GM23338 (cell line): ENCODE measurements around the gene RRP36. TPM values are rescaled to one million over a fixed set of nuclear protein-coding genes. Genes with fewer than 3 reads are reported as not detected.

Experiments
- ATAC-seq: fragments of 200-7000 bp; cut with Tn5 transposase; 3 replicates; pipeline ENCODE4 v1.9.1; 2020
- DNase-seq: peaks from one replicate; pipeline ENCODE4 v3.0.0-alpha.2; 2015; ENCODE audit warnings: low spot score
- H2AFZ ChIP-seq: fragments of 200-600 bp; sonication (generic); 2 replicates; pipeline ENCODE4 v1.8.0; 2016; ENCODE audit warnings: antibody characterized with exemption, mild to moderate bottlenecking, moderate library complexity
- H3F3A ChIP-seq: fragments of 200-600 bp; sonication (generic); replicated peaks from 2 replicates; pipeline ENCODE4 v1.8.0; 2017; ENCODE audit warnings: antibody characterized with exemption, mixed run types, low read depth
- H3K27ac ChIP-seq: fragments of 200-600 bp; sonication (generic); 2 replicates; pipeline ENCODE4 v1.6.1; 2016; ENCODE audit warnings: low read depth
- H3K27me3 ChIP-seq: fragments of 200-600 bp; sonication (generic); 2 replicates; pipeline ENCODE4 v1.8.0; 2016; ENCODE audit warnings: mild to moderate bottlenecking, mixed run types, moderate library complexity; ENCODE audit not compliant: insufficient read depth
- H3K36me3 ChIP-seq: fragments of 200-600 bp; sonication (generic); 2 replicates; pipeline ENCODE4 v1.8.0; 2016; ENCODE audit warnings: mild to moderate bottlenecking; ENCODE audit not compliant: insufficient read depth
- H3K4me1 ChIP-seq: fragments of 200-600 bp; sonication (generic); 2 replicates; pipeline ENCODE4 v1.8.0; 2016; ENCODE audit warnings: mild to moderate bottlenecking, moderate library complexity; ENCODE audit not compliant: insufficient read depth
- H3K4me2 ChIP-seq: fragments of 200-600 bp; sonication (generic); 2 replicates; pipeline ENCODE4 v1.7.1; 2017; ENCODE audit warnings: mixed run types
- H3K4me3 ChIP-seq: fragments of 200-600 bp; sonication (generic); 2 replicates; pipeline ENCODE4 v1.6.1; 2016; ENCODE audit warnings: mixed run types
- H3K79me2 ChIP-seq: fragments of 200-600 bp; sonication (generic); replicated peaks from 2 replicates; pipeline ENCODE4 v1.8.0; 2017; ENCODE audit warnings: mild to moderate bottlenecking; ENCODE audit not compliant: insufficient read depth
- H3K9me2 ChIP-seq: fragments of 200-600 bp; sonication (generic); 2 replicates; pipeline ENCODE4 v1.8.0; 2017; ENCODE audit not compliant: insufficient read depth
- H4K20me1 ChIP-seq: fragments of 200-600 bp; sonication (generic); replicated peaks from 2 replicates; pipeline ENCODE4 v1.8.0; 2017; ENCODE audit warnings: mild to moderate bottlenecking; ENCODE audit not compliant: insufficient read depth
- H3K27ac Mint-ChIP-seq: 2 replicates; pipeline ENCODE4 v1.8.0; 2020; ENCODE audit warnings: inconsistent platforms, mild to moderate bottlenecking, moderate library complexity, mixed read lengths
- H3K27me3 Mint-ChIP-seq: 3 replicates; pipeline ENCODE4 v1.8.0; 2022; ENCODE audit warnings: low read depth, mild to moderate bottlenecking, moderate library complexity, mixed read lengths, inconsistent platforms; ENCODE audit not compliant: insufficient read depth, poor library complexity
- H3K36me3 Mint-ChIP-seq: 3 replicates; pipeline ENCODE4 v1.8.0; 2021; ENCODE audit warnings: low read depth, mild to moderate bottlenecking, inconsistent platforms, moderate library complexity, mixed read lengths
- H3K4me1 Mint-ChIP-seq: 3 replicates; pipeline ENCODE4 v1.8.0; 2020; ENCODE audit warnings: mild to moderate bottlenecking, inconsistent platforms, mixed read lengths
- H3K4me3 Mint-ChIP-seq: 3 replicates; pipeline ENCODE4 v1.8.0; 2021; ENCODE audit warnings: moderate library complexity, mild to moderate bottlenecking, inconsistent platforms, mixed read lengths
- H3K9me3 Mint-ChIP-seq: 3 replicates; pipeline ENCODE4 v1.8.0; 2020; ENCODE audit warnings: moderate library complexity, mild to moderate bottlenecking, inconsistent platforms, mixed read lengths
- CREB1 ChIP-seq: fragments of 250-450 bp; sonication (Bioruptor Pico); IDR thresholded peaks from 2 replicates; pipeline ENCODE4 v1.5.0; 2020; ENCODE audit warnings: low read depth, mild to moderate bottlenecking, moderate library complexity
- EZH2 ChIP-seq: fragments of 200-600 bp; sonication (generic); IDR thresholded peaks from one replicate; pipeline ENCODE4 v1.8.0; 2017; ENCODE audit warnings: antibody characterized with exemption, mild to moderate bottlenecking, low read depth; ENCODE audit not compliant: unreplicated experiment
- EZH2phosphoT487 ChIP-seq: fragments of 200-600 bp; sonication (generic); IDR thresholded peaks from one replicate; pipeline ENCODE4 v1.8.1; 2018; ENCODE audit warnings: antibody characterized with exemption; ENCODE audit not compliant: unreplicated experiment
- JUNB ChIP-seq: IDR thresholded peaks from one replicate; pipeline ENCODE4 v1.6.1; 2016; ENCODE audit warnings: antibody characterized with exemption; ENCODE audit not compliant: unreplicated experiment
- NANOG ChIP-seq: IDR thresholded peaks from 2 replicates; pipeline ENCODE4 v1.6.1; 2016; ENCODE audit warnings: antibody characterized with exemption, borderline replicate concordance
- POLR2AphosphoS5 ChIP-seq: IDR thresholded peaks from 2 replicates; pipeline ENCODE4 v1.6.1; 2016; ENCODE audit warnings: antibody characterized with exemption, low read depth
- STAT1 ChIP-seq: IDR thresholded peaks from one replicate; pipeline ENCODE4 v1.6.1; 2016; ENCODE audit warnings: antibody characterized with exemption; ENCODE audit not compliant: unreplicated experiment
- ZNF114 ChIP-seq: fragments of 250-450 bp; sonication (Bioruptor Pico); IDR thresholded peaks from 2 replicates; pipeline ENCODE4 v1.5.0; 2020; ENCODE audit warnings: mild to moderate bottlenecking, moderate library complexity
- ZNF331 ChIP-seq: fragments of 250-450 bp; sonication (Bioruptor Pico); IDR thresholded peaks from 2 replicates; pipeline ENCODE4 v1.5.0; 2020; ENCODE audit warnings: low read depth, mild to moderate bottlenecking, moderate library complexity
- polyA plus RNA-seq: library from polyadenylated mRNA; unstranded; fragments of >200 nt; fragmentation: Nextera tagmentation; extraction: Ambion mirVana; gene quantifications from 2 replicates; pipeline ENCODE4 v1.2.1, GENCODE V29; 2016
- total RNA-seq: library from RNA; depleted of rRNA; stranded (reverse); fragments of >200 nt; shearing (Covaris generic); gene quantifications from 2 replicates; pipeline ENCODE4 v1.2.3, GENCODE V29; 2014
- TF ChIP-seq, protein P1 (sequence below): fragments of 250-450 bp; sonication (Bioruptor Pico); IDR thresholded peaks from 2 replicates; pipeline ENCODE4 v1.5.0; 2020; ENCODE audit warnings: mild to moderate bottlenecking, moderate library complexity
- TF ChIP-seq, protein P2 (sequence below): IDR thresholded peaks from one replicate; pipeline ENCODE4 v1.6.1; 2018; ENCODE audit warnings: antibody characterized with exemption; ENCODE audit not compliant: unreplicated experiment
- TF ChIP-seq, protein P3 (sequence below), 2 experiments: fragments of 200-600 bp in 1 of 2; sonication (generic) in 1 of 2; conservative IDR thresholded peaks; 2 replicates each; pipeline versions ENCODE4 v1.5.1 to v1.6.1; 2016 to 2017; ENCODE audit warnings: antibody characterized with exemption in 2 of 2, low read depth in 2 of 2, mild to moderate bottlenecking in 2 of 2, moderate library complexity in 1 of 2
- TF ChIP-seq, protein P4 (sequence below): IDR thresholded peaks from 2 replicates; pipeline ENCODE4 v1.6.1; 2016; ENCODE audit warnings: antibody characterized with exemption

RRP36 gene
- total and polyA plus RNA-seq, 2 experiments from 2014 or later: 64.7 to 106 TPM

DNA sequence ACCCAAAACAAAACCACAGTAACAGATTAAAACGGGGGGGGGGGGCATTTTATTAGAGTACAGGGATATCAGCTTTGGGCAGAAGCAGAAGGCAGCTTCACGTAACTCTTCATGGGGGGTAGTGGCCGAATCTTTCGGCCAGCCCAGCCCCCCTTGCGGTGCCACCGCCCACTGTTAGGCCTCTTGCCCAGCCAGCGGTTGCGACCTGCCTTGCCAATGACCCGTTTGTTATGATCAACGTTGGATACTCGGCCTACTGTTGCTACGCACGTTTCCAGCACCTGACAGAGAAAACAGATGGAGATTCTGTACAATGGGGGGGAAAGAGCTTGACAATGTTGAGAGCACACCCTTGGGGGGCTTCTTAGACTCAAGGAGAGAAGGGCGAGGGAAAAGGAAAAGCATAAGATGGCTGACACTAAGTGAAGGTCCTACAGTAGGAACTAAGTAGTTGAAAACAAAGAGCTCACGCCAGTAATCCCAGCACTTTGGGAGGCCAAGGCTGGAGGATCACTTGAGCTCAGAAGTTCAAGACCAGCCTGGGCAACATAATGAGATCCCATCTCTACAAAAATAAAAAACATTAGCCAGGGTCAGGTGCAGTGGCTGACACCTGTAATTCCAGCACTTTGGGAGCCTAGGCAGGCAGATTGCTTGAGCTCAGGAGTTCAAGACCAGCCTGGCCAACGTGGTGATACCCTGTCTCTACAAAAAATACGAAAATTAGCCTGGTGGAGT, 33.0 kb downstream of the RRP36 start:
- Histone ChIP-seq H2AFZ (no peak overlapping the region), H3K4me1 (peaks cover 14% of the 10 kb centered on the region), H3K79me2 (peaks cover 24% of the 10 kb centered on the region), H3F3A (peaks cover 18% of the 10 kb centered on the region; the same call in 1 of the 2 replicates), H3K4me2 (peak overlapping the region; percentile 97), H3K27ac (peak overlapping the region; percentile 93), H3K4me3 (peak overlapping the region; percentile 88), H3K9me2 (no peaks in the 10 kb centered on the region), H3K27me3 (no peaks in the 10 kb centered on the region), H4K20me1 (no peaks in the 10 kb centered on the region), H3K36me3 (peaks cover 5% of the 10 kb centered on the region; the same call in 1 of the 2 replicates)
- no peak for ATAC-seq
- Mint-ChIP-seq H3K4me1 (peaks cover 44% of the 10 kb centered on the region), H3K9me3 (no peaks in the 10 kb centered on the region; the same call in 1 of the 3 replicates), H3K4me3 (peak overlapping the region; percentile 87), H3K36me3 (peaks cover 40% of the 10 kb centered on the region), H3K27me3 (peaks cover 15% of the 10 kb centered on the region), H3K27ac (peak overlapping the region; percentile 98)
- peak; percentile 31 for DNase-seq
- TF ChIP-seq NANOG: no peak
- no peak for TF ChIP-seq POLR2AphosphoS5
- TF ChIP-seq CREB1 (CRISPR knock-in tag): no peak
- TF ChIP-seq, protein P1, sequence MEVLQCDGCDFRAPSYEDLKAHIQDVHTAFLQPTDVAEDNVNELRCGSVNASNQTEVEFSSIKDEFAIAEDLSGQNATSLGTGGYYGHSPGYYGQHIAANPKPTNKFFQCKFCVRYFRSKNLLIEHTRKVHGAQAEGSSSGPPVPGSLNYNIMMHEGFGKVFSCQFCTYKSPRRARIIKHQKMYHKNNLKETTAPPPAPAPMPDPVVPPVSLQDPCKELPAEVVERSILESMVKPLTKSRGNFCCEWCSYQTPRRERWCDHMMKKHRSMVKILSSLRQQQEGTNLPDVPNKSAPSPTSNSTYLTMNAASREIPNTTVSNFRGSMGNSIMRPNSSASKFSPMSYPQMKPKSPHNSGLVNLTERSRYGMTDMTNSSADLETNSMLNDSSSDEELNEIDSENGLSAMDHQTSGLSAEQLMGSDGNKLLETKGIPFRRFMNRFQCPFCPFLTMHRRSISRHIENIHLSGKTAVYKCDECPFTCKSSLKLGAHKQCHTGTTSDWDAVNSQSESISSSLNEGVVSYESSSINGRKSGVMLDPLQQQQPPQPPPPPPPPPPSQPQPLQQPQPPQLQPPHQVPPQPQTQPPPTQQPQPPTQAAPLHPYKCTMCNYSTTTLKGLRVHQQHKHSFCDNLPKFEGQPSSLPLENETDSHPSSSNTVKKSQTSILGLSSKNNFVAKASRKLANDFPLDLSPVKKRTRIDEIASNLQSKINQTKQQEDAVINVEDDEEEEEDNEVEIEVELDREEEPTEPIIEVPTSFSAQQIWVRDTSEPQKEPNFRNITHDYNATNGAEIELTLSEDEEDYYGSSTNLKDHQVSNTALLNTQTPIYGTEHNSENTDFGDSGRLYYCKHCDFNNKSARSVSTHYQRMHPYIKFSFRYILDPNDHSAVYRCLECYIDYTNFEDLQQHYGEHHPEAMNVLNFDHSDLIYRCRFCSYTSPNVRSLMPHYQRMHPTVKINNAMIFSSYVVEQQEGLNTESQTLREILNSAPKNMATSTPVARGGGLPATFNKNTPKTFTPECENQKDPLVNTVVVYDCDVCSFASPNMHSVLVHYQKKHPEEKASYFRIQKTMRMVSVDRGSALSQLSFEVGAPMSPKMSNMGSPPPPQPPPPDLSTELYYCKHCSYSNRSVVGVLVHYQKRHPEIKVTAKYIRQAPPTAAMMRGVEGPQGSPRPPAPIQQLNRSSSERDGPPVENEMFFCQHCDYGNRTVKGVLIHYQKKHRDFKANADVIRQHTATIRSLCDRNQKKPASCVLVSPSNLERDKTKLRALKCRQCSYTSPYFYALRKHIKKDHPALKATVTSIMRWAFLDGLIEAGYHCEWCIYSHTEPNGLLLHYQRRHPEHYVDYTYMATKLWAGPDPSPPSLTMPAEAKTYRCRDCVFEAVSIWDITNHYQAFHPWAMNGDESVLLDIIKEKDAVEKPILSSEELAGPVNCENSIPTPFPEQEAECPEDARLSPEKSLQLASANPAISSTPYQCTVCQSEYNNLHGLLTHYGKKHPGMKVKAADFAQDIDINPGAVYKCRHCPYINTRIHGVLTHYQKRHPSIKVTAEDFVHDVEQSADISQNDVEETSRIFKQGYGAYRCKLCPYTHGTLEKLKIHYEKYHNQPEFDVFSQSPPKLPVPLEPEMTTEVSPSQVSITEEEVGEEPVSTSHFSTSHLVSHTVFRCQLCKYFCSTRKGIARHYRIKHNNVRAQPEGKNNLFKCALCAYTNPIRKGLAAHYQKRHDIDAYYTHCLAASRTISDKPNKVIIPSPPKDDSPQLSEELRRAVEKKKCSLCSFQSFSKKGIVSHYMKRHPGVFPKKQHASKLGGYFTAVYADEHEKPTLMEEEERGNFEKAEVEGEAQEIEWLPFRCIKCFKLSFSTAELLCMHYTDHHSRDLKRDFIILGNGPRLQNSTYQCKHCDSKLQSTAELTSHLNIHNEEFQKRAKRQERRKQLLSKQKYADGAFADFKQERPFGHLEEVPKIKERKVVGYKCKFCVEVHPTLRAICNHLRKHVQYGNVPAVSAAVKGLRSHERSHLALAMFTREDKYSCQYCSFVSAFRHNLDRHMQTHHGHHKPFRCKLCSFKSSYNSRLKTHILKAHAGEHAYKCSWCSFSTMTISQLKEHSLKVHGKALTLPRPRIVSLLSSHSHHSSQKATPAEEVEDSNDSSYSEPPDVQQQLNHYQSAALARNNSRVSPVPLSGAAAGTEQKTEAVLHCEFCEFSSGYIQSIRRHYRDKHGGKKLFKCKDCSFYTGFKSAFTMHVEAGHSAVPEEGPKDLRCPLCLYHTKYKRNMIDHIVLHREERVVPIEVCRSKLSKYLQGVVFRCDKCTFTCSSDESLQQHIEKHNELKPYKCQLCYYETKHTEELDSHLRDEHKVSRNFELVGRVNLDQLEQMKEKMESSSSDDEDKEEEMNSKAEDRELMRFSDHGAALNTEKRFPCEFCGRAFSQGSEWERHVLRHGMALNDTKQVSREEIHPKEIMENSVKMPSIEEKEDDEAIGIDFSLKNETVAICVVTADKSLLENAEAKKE (CRISPR knock-in tag): no peak
- TF ChIP-seq ZNF114 (CRISPR knock-in tag): no peak
- TF ChIP-seq, protein P2, sequence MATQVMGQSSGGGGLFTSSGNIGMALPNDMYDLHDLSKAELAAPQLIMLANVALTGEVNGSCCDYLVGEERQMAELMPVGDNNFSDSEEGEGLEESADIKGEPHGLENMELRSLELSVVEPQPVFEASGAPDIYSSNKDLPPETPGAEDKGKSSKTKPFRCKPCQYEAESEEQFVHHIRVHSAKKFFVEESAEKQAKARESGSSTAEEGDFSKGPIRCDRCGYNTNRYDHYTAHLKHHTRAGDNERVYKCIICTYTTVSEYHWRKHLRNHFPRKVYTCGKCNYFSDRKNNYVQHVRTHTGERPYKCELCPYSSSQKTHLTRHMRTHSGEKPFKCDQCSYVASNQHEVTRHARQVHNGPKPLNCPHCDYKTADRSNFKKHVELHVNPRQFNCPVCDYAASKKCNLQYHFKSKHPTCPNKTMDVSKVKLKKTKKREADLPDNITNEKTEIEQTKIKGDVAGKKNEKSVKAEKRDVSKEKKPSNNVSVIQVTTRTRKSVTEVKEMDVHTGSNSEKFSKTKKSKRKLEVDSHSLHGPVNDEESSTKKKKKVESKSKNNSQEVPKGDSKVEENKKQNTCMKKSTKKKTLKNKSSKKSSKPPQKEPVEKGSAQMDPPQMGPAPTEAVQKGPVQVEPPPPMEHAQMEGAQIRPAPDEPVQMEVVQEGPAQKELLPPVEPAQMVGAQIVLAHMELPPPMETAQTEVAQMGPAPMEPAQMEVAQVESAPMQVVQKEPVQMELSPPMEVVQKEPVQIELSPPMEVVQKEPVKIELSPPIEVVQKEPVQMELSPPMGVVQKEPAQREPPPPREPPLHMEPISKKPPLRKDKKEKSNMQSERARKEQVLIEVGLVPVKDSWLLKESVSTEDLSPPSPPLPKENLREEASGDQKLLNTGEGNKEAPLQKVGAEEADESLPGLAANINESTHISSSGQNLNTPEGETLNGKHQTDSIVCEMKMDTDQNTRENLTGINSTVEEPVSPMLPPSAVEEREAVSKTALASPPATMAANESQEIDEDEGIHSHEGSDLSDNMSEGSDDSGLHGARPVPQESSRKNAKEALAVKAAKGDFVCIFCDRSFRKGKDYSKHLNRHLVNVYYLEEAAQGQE: no peak
- TF ChIP-seq, protein P3, sequence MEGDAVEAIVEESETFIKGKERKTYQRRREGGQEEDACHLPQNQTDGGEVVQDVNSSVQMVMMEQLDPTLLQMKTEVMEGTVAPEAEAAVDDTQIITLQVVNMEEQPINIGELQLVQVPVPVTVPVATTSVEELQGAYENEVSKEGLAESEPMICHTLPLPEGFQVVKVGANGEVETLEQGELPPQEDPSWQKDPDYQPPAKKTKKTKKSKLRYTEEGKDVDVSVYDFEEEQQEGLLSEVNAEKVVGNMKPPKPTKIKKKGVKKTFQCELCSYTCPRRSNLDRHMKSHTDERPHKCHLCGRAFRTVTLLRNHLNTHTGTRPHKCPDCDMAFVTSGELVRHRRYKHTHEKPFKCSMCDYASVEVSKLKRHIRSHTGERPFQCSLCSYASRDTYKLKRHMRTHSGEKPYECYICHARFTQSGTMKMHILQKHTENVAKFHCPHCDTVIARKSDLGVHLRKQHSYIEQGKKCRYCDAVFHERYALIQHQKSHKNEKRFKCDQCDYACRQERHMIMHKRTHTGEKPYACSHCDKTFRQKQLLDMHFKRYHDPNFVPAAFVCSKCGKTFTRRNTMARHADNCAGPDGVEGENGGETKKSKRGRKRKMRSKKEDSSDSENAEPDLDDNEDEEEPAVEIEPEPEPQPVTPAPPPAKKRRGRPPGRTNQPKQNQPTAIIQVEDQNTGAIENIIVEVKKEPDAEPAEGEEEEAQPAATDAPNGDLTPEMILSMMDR (conservative IDR thresholded peaks at IDR 0.05; ENCODE audit: low read depth in 2 of 2): no peak
- TF ChIP-seq JUNB: no peak
- TF ChIP-seq EZH2phosphoT487: no peak
- TF ChIP-seq, protein P4, sequence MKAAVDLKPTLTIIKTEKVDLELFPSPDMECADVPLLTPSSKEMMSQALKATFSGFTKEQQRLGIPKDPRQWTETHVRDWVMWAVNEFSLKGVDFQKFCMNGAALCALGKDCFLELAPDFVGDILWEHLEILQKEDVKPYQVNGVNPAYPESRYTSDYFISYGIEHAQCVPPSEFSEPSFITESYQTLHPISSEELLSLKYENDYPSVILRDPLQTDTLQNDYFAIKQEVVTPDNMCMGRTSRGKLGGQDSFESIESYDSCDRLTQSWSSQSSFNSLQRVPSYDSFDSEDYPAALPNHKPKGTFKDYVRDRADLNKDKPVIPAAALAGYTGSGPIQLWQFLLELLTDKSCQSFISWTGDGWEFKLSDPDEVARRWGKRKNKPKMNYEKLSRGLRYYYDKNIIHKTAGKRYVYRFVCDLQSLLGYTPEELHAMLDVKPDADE: no peak
- no peak for TF ChIP-seq ZNF331 (CRISPR knock-in tag)
- TF ChIP-seq EZH2: no peak
- no peak for TF ChIP-seq STAT1
